SU-DHL-6 (cell line): Measurements from ENCODE around the gene NNAT.

Experiments used
- H2AFZ ChIP-seq: fragments of 200-600 bp; sonication (generic); 2 replicates; pipeline ENCODE4 v1.6.1; 2014; ENCODE audit warnings: low read depth, mild to moderate bottlenecking, moderate library complexity, mixed read lengths, antibody characterized with exemption, low read length; ENCODE audit not compliant: severe bottlenecking
- H3F3A ChIP-seq: fragments of 200-600 bp; shearing (Covaris generic); 2 replicates; pipeline ENCODE4 v1.6.0; 2016; ENCODE audit warnings: antibody characterized with exemption, mild to moderate bottlenecking; ENCODE audit not compliant: insufficient read depth
- H3K27ac ChIP-seq: fragments of 200-600 bp; sonication (generic); 2 replicates; pipeline ENCODE4 v1.5.1; 2016; ENCODE audit warnings: low read depth, mild to moderate bottlenecking, low read length, moderate library complexity, mixed read lengths
- H3K27me3 ChIP-seq: fragments of 200-600 bp; sonication (generic), shearing (Covaris generic); 2 replicates; pipeline ENCODE4 v1.6.0; 2014; ENCODE audit warnings: mild to moderate bottlenecking, low read length
- H3K36me3 ChIP-seq: fragments of 200-600 bp; sonication (generic); 2 replicates; pipeline ENCODE4 v1.6.1; 2014; ENCODE audit warnings: mild to moderate bottlenecking, low read length, mixed read lengths
- H3K4me2 ChIP-seq: fragments of 300-600, 200-600 bp; shearing (Covaris generic), sonication (generic); 2 replicates; pipeline ENCODE4 v1.6.0; 2014; ENCODE audit warnings: low read length, low read depth, mild to moderate bottlenecking; ENCODE audit not compliant: poor library complexity, severe bottlenecking
- H3K4me3 ChIP-seq: fragments of 200-600 bp; sonication (generic); 2 replicates; pipeline ENCODE4 v1.5.1; 2014; ENCODE audit warnings: antibody characterized with exemption, low read length, mild to moderate bottlenecking, mixed read lengths; ENCODE audit not compliant: insufficient read depth, poor library complexity, severe bottlenecking
- H3K79me2 ChIP-seq: fragments of 200-600 bp; sonication (generic); 2 replicates; pipeline ENCODE4 v1.6.1; 2014; ENCODE audit warnings: mild to moderate bottlenecking, low read length, moderate library complexity; ENCODE audit not compliant: insufficient read depth
- H3K9ac ChIP-seq: fragments of 200-600 bp; sonication (generic); 2 replicates; pipeline ENCODE4 v1.7.0; 2014; ENCODE audit warnings: mild to moderate bottlenecking, low read length
- H3K9me2 ChIP-seq: fragments of 200-600 bp; sonication (generic); replicated peaks from 2 replicates; pipeline ENCODE4 v1.6.1; 2014; ENCODE audit warnings: low read length; ENCODE audit not compliant: insufficient read depth
- H3K9me3 ChIP-seq: fragments of 200-600 bp; sonication (generic); 2 replicates; pipeline ENCODE4 v1.6.1; 2014; ENCODE audit warnings: low read length, mixed read lengths; ENCODE audit not compliant: insufficient read depth
- H4K20me1 ChIP-seq: fragments of 200-600 bp; sonication (generic); 2 replicates; pipeline ENCODE4 v1.6.1; 2014; ENCODE audit warnings: low read depth, mild to moderate bottlenecking, antibody characterized with exemption, low read length, moderate library complexity, mixed read lengths
- EZH2phosphoT487 ChIP-seq: fragments of 200-600 bp; sonication (generic), shearing (Covaris generic); conservative IDR thresholded peaks from 2 replicates; pipeline ENCODE4 v1.6.1; 2018; ENCODE audit warnings: mild to moderate bottlenecking, antibody characterized with exemption, low read length, moderate library complexity, mixed read lengths
- TF ChIP-seq, protein P1 (sequence below): fragments of 200-600 bp; sonication (generic); IDR thresholded peaks from one replicate; pipeline ENCODE4 v1.5.1; 2017; ENCODE audit warnings: antibody characterized with exemption, mild to moderate bottlenecking, low read length, moderate library complexity; ENCODE audit not compliant: insufficient read depth, poor library complexity, severe bottlenecking

Gene NNAT

DNA sequence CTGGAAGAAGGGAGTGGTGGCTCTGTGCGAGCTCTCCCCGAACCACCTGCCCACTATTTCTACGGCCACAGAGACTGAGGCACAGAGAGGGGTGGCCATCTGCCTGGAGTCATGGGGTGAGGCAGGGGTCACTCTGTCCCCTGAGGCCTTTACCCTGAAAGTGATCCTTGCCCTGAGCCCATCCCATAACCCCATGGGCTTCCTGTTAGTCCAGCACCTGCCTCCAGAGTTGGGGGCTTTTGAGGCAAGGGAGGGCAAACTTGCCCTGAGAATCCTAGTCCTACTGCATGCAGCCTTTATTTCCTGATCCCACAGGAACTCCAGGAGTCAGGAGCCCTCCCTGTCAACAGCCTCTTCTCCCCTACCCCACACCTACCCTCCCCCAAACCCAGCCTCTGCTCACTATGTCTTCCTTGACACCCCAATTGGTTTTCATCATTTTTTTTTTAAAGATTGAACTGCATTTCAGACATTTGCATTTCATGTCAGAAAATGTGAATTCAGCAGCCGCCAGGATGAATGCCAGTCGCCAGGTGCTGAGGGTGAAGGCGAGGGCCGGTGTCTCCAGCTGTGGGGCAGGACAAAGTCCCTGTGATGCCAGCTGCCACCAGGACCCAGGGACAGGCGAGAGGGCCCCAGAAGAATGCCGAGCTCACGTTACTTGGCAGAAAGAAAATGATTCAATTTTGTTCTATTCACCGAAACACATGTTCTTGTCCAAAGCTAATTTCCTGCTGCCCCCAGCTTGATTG is 47.6 kb upstream of the NNAT start:
- H3K79me2 ChIP-seq, result no peaks in the 10 kb centered on the region
- H3K4me2 ChIP-seq, result no peak overlapping the region
- H3K9ac ChIP-seq, result no peak overlapping the region
- H3K36me3 ChIP-seq, result no peaks in the 10 kb centered on the region
- TF ChIP-seq EZH2phosphoT487, result no peak
- TF ChIP-seq, protein P1, sequence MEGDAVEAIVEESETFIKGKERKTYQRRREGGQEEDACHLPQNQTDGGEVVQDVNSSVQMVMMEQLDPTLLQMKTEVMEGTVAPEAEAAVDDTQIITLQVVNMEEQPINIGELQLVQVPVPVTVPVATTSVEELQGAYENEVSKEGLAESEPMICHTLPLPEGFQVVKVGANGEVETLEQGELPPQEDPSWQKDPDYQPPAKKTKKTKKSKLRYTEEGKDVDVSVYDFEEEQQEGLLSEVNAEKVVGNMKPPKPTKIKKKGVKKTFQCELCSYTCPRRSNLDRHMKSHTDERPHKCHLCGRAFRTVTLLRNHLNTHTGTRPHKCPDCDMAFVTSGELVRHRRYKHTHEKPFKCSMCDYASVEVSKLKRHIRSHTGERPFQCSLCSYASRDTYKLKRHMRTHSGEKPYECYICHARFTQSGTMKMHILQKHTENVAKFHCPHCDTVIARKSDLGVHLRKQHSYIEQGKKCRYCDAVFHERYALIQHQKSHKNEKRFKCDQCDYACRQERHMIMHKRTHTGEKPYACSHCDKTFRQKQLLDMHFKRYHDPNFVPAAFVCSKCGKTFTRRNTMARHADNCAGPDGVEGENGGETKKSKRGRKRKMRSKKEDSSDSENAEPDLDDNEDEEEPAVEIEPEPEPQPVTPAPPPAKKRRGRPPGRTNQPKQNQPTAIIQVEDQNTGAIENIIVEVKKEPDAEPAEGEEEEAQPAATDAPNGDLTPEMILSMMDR, result no peak
- H3K27me3 ChIP-seq, result no peaks in the 10 kb centered on the region
- no peak overlapping the region for H3K27ac ChIP-seq
- no peaks in the 10 kb centered on the region for H3K9me3 ChIP-seq
- H3K4me3 ChIP-seq, result no peak overlapping the region
- no peaks in the 10 kb centered on the region for H4K20me1 ChIP-seq
- no peaks in the 10 kb centered on the region for H3F3A ChIP-seq
- no peaks in the 10 kb centered on the region for H3K9me2 ChIP-seq
- no peak overlapping the region for H2AFZ ChIP-seq

DNA sequence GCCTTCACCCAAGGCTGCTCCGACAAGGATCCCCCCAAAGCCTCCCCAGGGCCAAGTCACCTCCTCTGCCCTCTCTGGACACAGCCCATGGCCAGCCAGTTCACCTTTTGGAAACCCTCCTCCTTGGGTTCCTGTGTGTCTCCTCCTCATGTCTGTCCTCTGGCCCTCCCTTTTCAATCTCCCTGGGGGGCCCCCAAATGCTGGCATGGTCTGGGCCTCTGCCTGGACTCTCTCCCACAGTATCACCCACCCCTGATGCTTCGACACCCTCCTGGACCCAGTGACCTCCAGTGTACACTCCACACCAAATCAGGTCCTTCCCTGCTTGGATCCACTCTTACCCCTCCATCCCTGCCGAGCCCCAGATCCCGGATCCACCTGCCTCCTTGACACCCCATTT is 46.7 kb upstream of the NNAT start:
- no peak for TF ChIP-seq EZH2phosphoT487
- TF ChIP-seq, protein P1, result no peak
- Histone ChIP-seq H3K27ac (no peak overlapping the region), H3K27me3 (no peaks in the 10 kb centered on the region)

DNA sequence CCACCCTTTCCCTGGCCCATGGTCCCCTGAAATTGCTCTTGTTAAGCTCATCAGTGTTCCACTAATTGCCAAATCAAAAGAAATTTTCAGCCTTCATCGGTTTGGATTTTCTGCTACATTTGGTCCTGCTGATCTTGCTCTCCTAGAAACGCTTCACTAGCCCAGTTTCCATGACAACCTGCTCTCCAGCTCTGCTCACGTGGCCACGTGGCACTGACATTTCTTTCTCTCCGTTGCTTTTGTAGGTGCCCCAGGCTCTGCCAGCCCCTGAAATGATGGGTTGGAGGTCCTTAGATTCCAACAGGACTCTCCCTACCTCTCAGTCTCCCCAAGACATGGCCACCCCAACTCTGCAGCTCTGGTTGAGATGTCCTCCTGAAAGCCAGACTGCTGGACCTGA is 45.8 kb upstream of the NNAT start:
- TF ChIP-seq EZH2phosphoT487, result no peak
- TF ChIP-seq, protein P1, result no peak
- H3K4me3 ChIP-seq, result no peak overlapping the region
- no peak overlapping the region for H3K4me2 ChIP-seq
- H3F3A ChIP-seq, result no peaks in the 10 kb centered on the region
- H3K27ac ChIP-seq, result no peak overlapping the region
- no peaks in the 10 kb centered on the region for H3K36me3 ChIP-seq
- no peaks in the 10 kb centered on the region for H3K27me3 ChIP-seq
- no peaks in the 10 kb centered on the region for H3K9me2 ChIP-seq
- no peaks in the 10 kb centered on the region for H3K9me3 ChIP-seq
- H3K9ac ChIP-seq, result no peak overlapping the region
- no peaks in the 10 kb centered on the region for H3K79me2 ChIP-seq
- H4K20me1 ChIP-seq, result no peaks in the 10 kb centered on the region
- no peak overlapping the region for H2AFZ ChIP-seq

More for the DNA sequence above, 46.7 kb upstream of the NNAT start:
- H3K9me3 ChIP-seq, result no peaks in the 10 kb centered on the region
- H3K9me2 ChIP-seq, result no peaks in the 10 kb centered on the region
- H2AFZ ChIP-seq, result no peak overlapping the region
- no peaks in the 10 kb centered on the region for H3K79me2 ChIP-seq
- H3K4me3 ChIP-seq, result no peak overlapping the region
- H3K4me2 ChIP-seq, result no peak overlapping the region
- H4K20me1 ChIP-seq, result no peaks in the 10 kb centered on the region
- no peak overlapping the region for H3K9ac ChIP-seq
- H3K36me3 ChIP-seq, result no peaks in the 10 kb centered on the region
- H3F3A ChIP-seq, result no peaks in the 10 kb centered on the region
